ENCODE data around the gene LRTM2. TPM values are rescaled to one million over a fixed set of nuclear protein-coding genes. Genes with fewer than 3 reads are reported as not detected.

The LRTM2 gene
- total RNA-seq, 1 experiment from 2014 or later, result not detected

GRCh38 chr12:1885082-1885596 is 64.8 kb downstream of the LRTM2 start:
- H3K9me3 ChIP-seq (ENCODE audit: low read length), result no peaks in the 10 kb centered on the region
- no peaks in the 10 kb centered on the region for H3K36me3 ChIP-seq (ENCODE audit: insufficient read depth, low read length)
- no peaks in the 10 kb centered on the region for H3K79me2 ChIP-seq (ENCODE audit: low read length)
- no peak for DNase-seq
- H2AFZ ChIP-seq (ENCODE audit: low read length), result no peak overlapping the region
- H4K20me1 ChIP-seq (ENCODE audit: insufficient read depth, low read depth, low read length), result no peaks in the 10 kb centered on the region
- H3K4me3 ChIP-seq (ENCODE audit: low read length), result no peak overlapping the region
- H3K27me3 ChIP-seq (ENCODE audit: low read length), result no peaks in the 10 kb centered on the region
- no peak overlapping the region for H3K27ac ChIP-seq (ENCODE audit: low read length)
- no peaks in the 10 kb centered on the region for H3K4me1 ChIP-seq (ENCODE audit: low read length)
- H3K4me2 ChIP-seq (ENCODE audit: low read depth, low read length, poor library complexity, severe bottlenecking), result no peak overlapping the region
- H3K9ac ChIP-seq (ENCODE audit: low read length), result no peak overlapping the region
- H3K9me2 ChIP-seq (replicated peaks; ENCODE audit: insufficient read depth, low read length), result no peaks in the 10 kb centered on the region

GRCh38 chr12:1885599-1886245 is 65.4 kb downstream of the LRTM2 start:
- Histone ChIP-seq H3K9ac (ENCODE audit: low read length) (no peak overlapping the region), H2AFZ (ENCODE audit: low read length) (no peak overlapping the region), H3K9me2 (replicated peaks; ENCODE audit: insufficient read depth, low read length) (no peaks in the 10 kb centered on the region), H3K36me3 (ENCODE audit: insufficient read depth, low read length) (no peaks in the 10 kb centered on the region), H3K4me1 (ENCODE audit: low read length) (no peaks in the 10 kb centered on the region), H3K79me2 (ENCODE audit: low read length) (no peaks in the 10 kb centered on the region), H3K4me3 (ENCODE audit: low read length) (no peak overlapping the region), H4K20me1 (ENCODE audit: insufficient read depth, low read depth, low read length) (no peaks in the 10 kb centered on the region), H3K27me3 (ENCODE audit: low read length) (no peaks in the 10 kb centered on the region; the same call in 1 of the 2 replicates), H3K9me3 (ENCODE audit: low read length) (no peaks in the 10 kb centered on the region), H3K4me2 (ENCODE audit: low read depth, low read length, poor library complexity, severe bottlenecking) (no peak overlapping the region), H3K27ac (ENCODE audit: low read length) (no peak overlapping the region)
- no peak for DNase-seq

Other genes starting within 250 kb of the LRTM2 start
- gene FBXL14, start 226.0 kb upstream of the LRTM2 start, total RNA-seq (2014; rRNA removed; shearing (Covaris generic); ENCODE audit: low replicate concordance), result 29.0 and 62.5 TPM in 2 replicates
- gene WNT5B, start 191.3 kb upstream of the LRTM2 start, total RNA-seq (2014; rRNA removed; shearing (Covaris generic); ENCODE audit: low replicate concordance), result not detected in 2 replicates
- 26.6 and 34.7 TPM in 2 replicates for gene ADIPOR2, start 129.5 kb upstream of the LRTM2 start, total RNA-seq (2014; rRNA removed; shearing (Covaris generic); ENCODE audit: low replicate concordance)
- gene CACNA2D4, start 98.1 kb downstream of the LRTM2 start, total RNA-seq (2014; rRNA removed; shearing (Covaris generic); ENCODE audit: low replicate concordance), result 0.22 and 0.37 TPM in 2 replicates
- gene DCP1B, start 183.9 kb downstream of the LRTM2 start, total RNA-seq (2014; rRNA removed; shearing (Covaris generic); ENCODE audit: low replicate concordance), result 18.4 and 30.8 TPM in 2 replicates
- 0.11 TPM in 1 of 2 replicates, not detected in the other for gene CACNA1C, start 232.4 kb downstream of the LRTM2 start, total RNA-seq (2014; rRNA removed; shearing (Covaris generic); ENCODE audit: low replicate concordance)

Data from Karpas-422 (cell line).